ENCODE measurements around the gene ADRM1.

Gene ADRM1

GRCh38 chr20:62327726-62328495 is 25.1 kb downstream of the ADRM1 start:
- TF ChIP-seq, protein P1, sequence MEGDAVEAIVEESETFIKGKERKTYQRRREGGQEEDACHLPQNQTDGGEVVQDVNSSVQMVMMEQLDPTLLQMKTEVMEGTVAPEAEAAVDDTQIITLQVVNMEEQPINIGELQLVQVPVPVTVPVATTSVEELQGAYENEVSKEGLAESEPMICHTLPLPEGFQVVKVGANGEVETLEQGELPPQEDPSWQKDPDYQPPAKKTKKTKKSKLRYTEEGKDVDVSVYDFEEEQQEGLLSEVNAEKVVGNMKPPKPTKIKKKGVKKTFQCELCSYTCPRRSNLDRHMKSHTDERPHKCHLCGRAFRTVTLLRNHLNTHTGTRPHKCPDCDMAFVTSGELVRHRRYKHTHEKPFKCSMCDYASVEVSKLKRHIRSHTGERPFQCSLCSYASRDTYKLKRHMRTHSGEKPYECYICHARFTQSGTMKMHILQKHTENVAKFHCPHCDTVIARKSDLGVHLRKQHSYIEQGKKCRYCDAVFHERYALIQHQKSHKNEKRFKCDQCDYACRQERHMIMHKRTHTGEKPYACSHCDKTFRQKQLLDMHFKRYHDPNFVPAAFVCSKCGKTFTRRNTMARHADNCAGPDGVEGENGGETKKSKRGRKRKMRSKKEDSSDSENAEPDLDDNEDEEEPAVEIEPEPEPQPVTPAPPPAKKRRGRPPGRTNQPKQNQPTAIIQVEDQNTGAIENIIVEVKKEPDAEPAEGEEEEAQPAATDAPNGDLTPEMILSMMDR (IDR thresholded peaks at IDR 0.05; ENCODE audit: low read depth, low read length): no peak
- H3K4me3 ChIP-seq (replicated peaks in 1 of 2; ENCODE audit: low read depth in 2 of 2, low read length in 2 of 2): no peak overlapping the region
- no peak for DNase-seq (ENCODE audit: low read depth in 2 of 2)

- no peak for DNase-seq (ENCODE audit: low read depth in 2 of 2)
- TF ChIP-seq, protein P1 (IDR thresholded peaks at IDR 0.05; ENCODE audit: low read depth, low read length): no peak
- no peak overlapping the region for H3K4me3 ChIP-seq (replicated peaks in 1 of 2; ENCODE audit: low read depth in 2 of 2, low read length in 2 of 2)
These were observed 26.0 kb downstream of the ADRM1 start for GRCh38 chr20:62328684-62329388.

GRCh38 chr20:62329389-62330377 is 26.9 kb downstream of the ADRM1 start:
- H3K4me3 ChIP-seq (replicated peaks in 1 of 2; ENCODE audit: low read depth in 2 of 2, low read length in 2 of 2): no peak overlapping the region
- DNase-seq (ENCODE audit: low read depth in 2 of 2): no peak
- TF ChIP-seq, protein P1 (IDR thresholded peaks at IDR 0.05; ENCODE audit: low read depth, low read length): no peak

- TF ChIP-seq, protein P1 (IDR thresholded peaks at IDR 0.05; ENCODE audit: low read depth, low read length): no peak
- no peak overlapping the region for H3K4me3 ChIP-seq (replicated peaks in 1 of 2; ENCODE audit: low read depth in 2 of 2, low read length in 2 of 2)
These were observed 27.9 kb downstream of the ADRM1 start for GRCh38 chr20:62330576-62331317.

GRCh38 chr20:62331347-62331746 is 28.6 kb downstream of the ADRM1 start:
- no peak overlapping the region for H3K4me3 ChIP-seq (replicated peaks in 1 of 2; ENCODE audit: low read depth in 2 of 2, low read length in 2 of 2)
- TF ChIP-seq, protein P1 (IDR thresholded peaks at IDR 0.05; ENCODE audit: low read depth, low read length): no peak
- DNase-seq (ENCODE audit: low read depth in 2 of 2): no peak

More at GRCh38 chr20:62330576-62331317, 27.9 kb downstream of the ADRM1 start:
- no peak for DNase-seq (ENCODE audit: low read depth in 2 of 2)

DNA sequence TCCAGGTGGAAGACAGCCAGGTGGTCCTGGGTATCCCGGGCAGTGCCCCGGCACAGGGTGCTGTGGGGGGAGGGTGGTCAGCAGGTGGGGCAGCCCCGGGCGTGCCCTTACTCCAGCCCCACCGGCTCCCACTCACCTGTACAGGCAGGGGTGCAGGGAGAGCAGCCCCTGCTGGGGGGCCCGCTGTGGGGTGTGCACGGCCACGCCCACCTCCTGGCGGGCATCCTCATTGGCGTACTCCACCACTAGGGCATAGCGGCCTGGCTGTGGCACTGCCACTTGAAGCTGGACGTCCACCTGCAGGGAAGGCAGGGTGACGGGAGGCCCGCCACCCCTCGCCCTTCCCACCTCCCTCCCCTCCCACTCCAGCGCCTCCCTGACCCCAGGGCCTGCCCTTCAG is 29.6 kb downstream of the ADRM1 start:
- no peak overlapping the region for H3K4me3 ChIP-seq (replicated peaks in 1 of 2; ENCODE audit: low read depth in 2 of 2, low read length in 2 of 2)
- DNase-seq (ENCODE audit: low read depth in 2 of 2): no peak
- TF ChIP-seq, protein P1 (IDR thresholded peaks at IDR 0.05; ENCODE audit: low read depth, low read length): no peak
